Measurements from ENCODE around the gene SIK3. TPM values are rescaled to one million over a fixed set of nuclear protein-coding genes. Genes with fewer than 3 reads are reported as not detected.

Gene SIK3
- total and polyA plus RNA-seq, 2 experiments from 2014 or later = 6.1 to 33.9 TPM

GRCh38 chr11:116913000-116913399 is 185.2 kb downstream of the SIK3 start:
- no peak for TF ChIP-seq JUNB (IDR thresholded peaks at IDR 0.05; ENCODE audit: unreplicated experiment)
- Histone ChIP-seq H3K9me2 (ENCODE audit: insufficient read depth) (no peaks in the 10 kb centered on the region), H3K27me3 (ENCODE audit: insufficient read depth) (no peaks in the 10 kb centered on the region), H2AFZ (no peak overlapping the region), H3K79me2 (replicated peaks; ENCODE audit: insufficient read depth) (no peaks in the 10 kb centered on the region), H3K4me2 (no peak overlapping the region), H3K4me1 (ENCODE audit: insufficient read depth) (no peaks in the 10 kb centered on the region), H3K4me3 (no peak overlapping the region), H3F3A (replicated peaks; ENCODE audit: low read depth) (no peaks in the 10 kb centered on the region), H3K27ac (ENCODE audit: low read depth) (no peak overlapping the region), H4K20me1 (replicated peaks; ENCODE audit: insufficient read depth) (no peaks in the 10 kb centered on the region; the same call in 1 of the 2 replicates), H3K36me3 (ENCODE audit: insufficient read depth) (no peaks in the 10 kb centered on the region)
- Mint-ChIP-seq H3K9me3 (no peaks in the 10 kb centered on the region), H3K4me3 (no peak overlapping the region), H3K4me1 (no peaks in the 10 kb centered on the region), H3K36me3 (ENCODE audit: low read depth) (no peaks in the 10 kb centered on the region), H3K27me3 (ENCODE audit: insufficient read depth, low read depth, poor library complexity) (no peaks in the 10 kb centered on the region), H3K27ac (no peak overlapping the region)
- no peak for DNase-seq (ENCODE audit: low spot score)
- no peak for ATAC-seq

GRCh38 chr11:116911976-116912734 is 186.1 kb downstream of the SIK3 start:
- Mint-ChIP-seq H3K27me3 (ENCODE audit: insufficient read depth, low read depth, poor library complexity) (no peaks in the 10 kb centered on the region), H3K4me1 (no peaks in the 10 kb centered on the region), H3K27ac (no peak overlapping the region), H3K9me3 (no peaks in the 10 kb centered on the region), H3K36me3 (ENCODE audit: low read depth) (no peaks in the 10 kb centered on the region), H3K4me3 (no peak overlapping the region)
- no peaks in the 10 kb centered on the region for H3K27me3 ChIP-seq (ENCODE audit: insufficient read depth)
- H3F3A ChIP-seq (replicated peaks; ENCODE audit: low read depth) = no peaks in the 10 kb centered on the region
- no peaks in the 10 kb centered on the region for H3K4me1 ChIP-seq (ENCODE audit: insufficient read depth)
- no peak overlapping the region for H3K4me2 ChIP-seq
- DNase-seq (ENCODE audit: low spot score) = no peak
- no peak for ATAC-seq
- H3K9me2 ChIP-seq (ENCODE audit: insufficient read depth) = no peaks in the 10 kb centered on the region
- H4K20me1 ChIP-seq (replicated peaks; ENCODE audit: insufficient read depth) = no peaks in the 10 kb centered on the region; the same call in 1 of the 2 replicates
- 0 out of 2 replicates have a peak, but pooled peaks cover 3% of the 10 kb centered on the region for H3K79me2 ChIP-seq (replicated peaks; ENCODE audit: insufficient read depth)
- no peak overlapping the region for H2AFZ ChIP-seq
- H3K4me3 ChIP-seq = no peak overlapping the region
- no peak for TF ChIP-seq NANOG (IDR thresholded peaks at IDR 0.05; ENCODE audit: borderline replicate concordance)
- H3K36me3 ChIP-seq (ENCODE audit: insufficient read depth) = no peaks in the 10 kb centered on the region
- H3K27ac ChIP-seq (ENCODE audit: low read depth) = no peak overlapping the region

- no peak overlapping the region for H3K4me3 ChIP-seq
- no peak overlapping the region for H3K4me3 Mint-ChIP-seq
- H3K27me3 Mint-ChIP-seq (ENCODE audit: insufficient read depth, low read depth, poor library complexity) = no peaks in the 10 kb centered on the region
- 0 out of 2 replicates have a peak, but pooled peaks cover 3% of the 10 kb centered on the region for H3K79me2 ChIP-seq (replicated peaks; ENCODE audit: insufficient read depth)
- no peak overlapping the region for H3K27ac Mint-ChIP-seq
- no peak overlapping the region for H2AFZ ChIP-seq
- no peak overlapping the region for H3K27ac ChIP-seq (ENCODE audit: low read depth)
- H3K27me3 ChIP-seq (ENCODE audit: insufficient read depth) = no peaks in the 10 kb centered on the region
- no peaks in the 10 kb centered on the region for H3K9me3 Mint-ChIP-seq
- no peaks in the 10 kb centered on the region for H3K36me3 Mint-ChIP-seq (ENCODE audit: low read depth)
- TF ChIP-seq POLR2AphosphoS5 (IDR thresholded peaks at IDR 0.05; ENCODE audit: low read depth) (no peak), STAT1 (IDR thresholded peaks at IDR 0.05; ENCODE audit: unreplicated experiment) (no peak), JUNB (IDR thresholded peaks at IDR 0.05; ENCODE audit: unreplicated experiment) (no peak), ETS1 (IDR thresholded peaks at IDR 0.05) (no peak)
- DNase-seq (ENCODE audit: low spot score) = no peak
- no peaks in the 10 kb centered on the region for H3K36me3 ChIP-seq (ENCODE audit: insufficient read depth)
- no peaks in the 10 kb centered on the region for H3K4me1 Mint-ChIP-seq
- no peaks in the 10 kb centered on the region for H3F3A ChIP-seq (replicated peaks; ENCODE audit: low read depth)
- no peaks in the 10 kb centered on the region for H4K20me1 ChIP-seq (replicated peaks; ENCODE audit: insufficient read depth)
- H3K4me1 ChIP-seq (ENCODE audit: insufficient read depth) = no peaks in the 10 kb centered on the region
- no peak for ATAC-seq
- no peak overlapping the region for H3K4me2 ChIP-seq
- no peaks in the 10 kb centered on the region for H3K9me2 ChIP-seq (ENCODE audit: insufficient read depth)
Observed at GRCh38 chr11:116910847-116911246, 187.4 kb downstream of the SIK3 start.

All from GM23338 (cell line).